GM18870 (cell line): ENCODE measurements around the gene IRF2BPL.

Experiments
- ATAC-seq: cut with Tn5 transposase; IDR thresholded peaks from one replicate; pipeline ENCODE4 v1.9.1; 2021; ENCODE audit warnings: moderate library complexity; ENCODE audit not compliant: unreplicated experiment

IRF2BPL gene

DNA sequence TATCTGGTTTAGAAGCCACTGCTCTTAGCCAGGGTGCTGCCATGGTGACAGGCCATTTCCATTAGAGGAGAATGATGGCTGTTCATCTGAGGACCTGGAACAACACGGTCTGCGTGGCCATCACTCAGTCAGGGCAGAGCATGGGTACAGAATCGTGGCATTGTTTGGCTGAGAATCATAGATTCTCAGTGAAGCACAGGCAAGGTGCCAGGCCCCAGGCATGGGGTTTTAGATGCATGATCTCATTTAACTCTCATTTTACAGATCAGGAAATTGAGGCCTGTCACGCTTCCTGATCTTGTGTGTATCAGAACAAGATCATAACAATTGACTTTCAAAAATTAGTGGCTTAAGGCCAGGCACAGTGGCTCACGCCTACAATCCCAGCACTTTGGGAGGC, 26.8 kb upstream of the IRF2BPL start:
- ATAC-seq: no peak

GRCh38 chr14:77053046-77053841, 24.7 kb upstream of the IRF2BPL start:
- no peak for ATAC-seq

DNA sequence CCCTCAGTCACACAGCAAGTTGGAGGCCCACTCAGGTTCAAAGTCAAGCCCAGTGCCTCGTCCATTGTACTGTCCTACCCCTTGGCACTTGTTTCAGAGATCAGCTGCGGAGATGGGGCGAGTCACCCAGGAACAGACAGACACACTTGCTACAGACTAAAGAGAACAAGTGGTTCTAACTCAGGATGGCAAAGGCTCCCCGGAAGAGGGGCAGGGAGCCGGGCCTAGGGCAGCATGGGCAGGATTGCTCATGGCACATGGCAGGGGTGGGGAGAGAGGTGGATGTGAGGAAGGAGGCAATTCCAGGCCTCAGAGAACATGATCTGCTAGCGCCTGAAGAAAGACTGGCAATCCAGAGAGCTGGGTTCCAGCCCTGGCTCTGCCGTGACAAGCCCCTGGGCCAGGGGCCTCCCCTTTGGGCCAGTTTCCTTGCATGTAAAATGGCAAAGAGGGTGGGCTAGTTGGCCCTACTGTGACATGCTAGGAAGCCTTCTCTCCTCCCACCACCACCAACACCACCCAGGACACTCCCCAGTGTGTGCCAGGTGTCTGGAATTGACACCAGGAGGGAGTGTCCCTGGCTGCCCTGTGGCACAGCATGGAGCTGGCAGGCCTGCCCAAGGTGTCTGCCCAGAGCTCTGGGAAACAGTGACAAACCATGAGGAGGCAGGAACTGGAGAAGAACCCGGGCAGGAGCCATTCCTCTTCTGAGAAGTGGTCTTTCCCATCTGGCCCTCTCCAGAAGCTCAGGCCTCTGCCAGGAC, 24.0 kb upstream of the IRF2BPL start:
- ATAC-seq: no peak

DNA sequence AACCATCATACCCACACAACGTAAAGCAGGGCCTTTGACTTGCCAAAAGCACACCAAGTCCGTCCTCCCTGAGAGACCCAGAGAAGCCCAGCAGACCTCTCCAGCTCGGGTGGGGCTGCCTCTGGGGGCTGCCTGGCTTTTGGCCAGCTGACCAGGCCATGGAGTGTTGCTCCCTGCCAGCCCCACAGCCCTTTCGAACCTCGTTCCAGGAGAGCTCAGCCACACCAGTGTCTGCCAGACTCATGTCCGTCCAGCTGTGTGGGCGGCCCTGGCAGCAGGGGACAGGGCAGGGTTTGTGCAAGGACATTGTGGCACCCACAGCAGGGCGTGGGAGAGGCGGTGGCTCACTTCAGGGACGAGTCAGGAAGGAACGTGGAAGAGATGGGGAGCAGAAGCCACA, 22.6 kb upstream of the IRF2BPL start:
- no peak for ATAC-seq

GRCh38 chr14:77046721-77047120, 18.2 kb upstream of the IRF2BPL start:
- ATAC-seq: no peak

DNA sequence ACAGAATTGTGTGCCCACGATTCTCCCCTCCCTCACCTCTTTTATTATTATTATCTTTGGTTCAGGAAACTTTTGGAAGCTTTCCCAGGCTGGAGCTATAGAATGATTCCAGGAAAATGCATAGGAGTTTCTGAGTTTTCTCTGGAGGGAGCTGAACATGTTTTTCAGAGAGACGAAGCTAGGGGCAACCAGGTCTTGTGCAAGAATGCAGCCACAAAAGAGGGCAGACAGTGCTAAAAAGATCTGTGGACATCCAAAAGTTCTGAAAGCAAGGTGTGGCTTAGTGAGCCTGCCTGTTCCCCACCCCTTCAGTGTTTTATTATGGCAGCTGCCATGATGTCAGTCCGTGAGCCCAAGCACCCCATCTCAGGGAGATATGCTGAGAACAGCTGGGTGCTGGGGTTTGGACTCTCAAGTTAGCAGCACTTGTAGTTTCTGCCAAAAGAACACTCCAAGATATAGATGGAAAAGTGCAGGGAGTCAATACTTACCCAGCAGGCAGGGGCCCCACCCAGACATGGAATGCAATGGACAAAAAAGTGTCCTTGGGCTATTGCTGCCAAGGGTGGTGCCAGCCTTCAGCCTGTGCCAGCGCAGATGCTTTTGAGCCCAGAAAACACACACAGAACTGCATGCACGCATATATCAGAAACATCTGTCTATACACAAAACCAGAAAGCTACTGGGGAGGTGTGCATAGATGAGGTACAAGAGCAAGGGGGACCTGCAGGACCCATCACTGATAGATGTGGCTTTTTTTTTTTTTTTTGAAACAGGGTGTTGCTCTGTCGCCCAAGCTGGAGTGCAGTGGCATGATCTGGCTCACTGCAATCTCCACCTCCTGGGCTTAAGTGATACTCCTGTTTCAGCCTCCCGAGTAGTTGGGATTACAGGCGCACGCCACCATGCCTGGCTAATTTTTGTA, 17.0 kb upstream of the IRF2BPL start:
- no peak for ATAC-seq

- ATAC-seq: no peak
These were observed 16.3 kb upstream of the IRF2BPL start for GRCh38 chr14:77044783-77045237.

GRCh38 chr14:77043984-77044485, 15.5 kb upstream of the IRF2BPL start:
- ATAC-seq: no peak

DNA sequence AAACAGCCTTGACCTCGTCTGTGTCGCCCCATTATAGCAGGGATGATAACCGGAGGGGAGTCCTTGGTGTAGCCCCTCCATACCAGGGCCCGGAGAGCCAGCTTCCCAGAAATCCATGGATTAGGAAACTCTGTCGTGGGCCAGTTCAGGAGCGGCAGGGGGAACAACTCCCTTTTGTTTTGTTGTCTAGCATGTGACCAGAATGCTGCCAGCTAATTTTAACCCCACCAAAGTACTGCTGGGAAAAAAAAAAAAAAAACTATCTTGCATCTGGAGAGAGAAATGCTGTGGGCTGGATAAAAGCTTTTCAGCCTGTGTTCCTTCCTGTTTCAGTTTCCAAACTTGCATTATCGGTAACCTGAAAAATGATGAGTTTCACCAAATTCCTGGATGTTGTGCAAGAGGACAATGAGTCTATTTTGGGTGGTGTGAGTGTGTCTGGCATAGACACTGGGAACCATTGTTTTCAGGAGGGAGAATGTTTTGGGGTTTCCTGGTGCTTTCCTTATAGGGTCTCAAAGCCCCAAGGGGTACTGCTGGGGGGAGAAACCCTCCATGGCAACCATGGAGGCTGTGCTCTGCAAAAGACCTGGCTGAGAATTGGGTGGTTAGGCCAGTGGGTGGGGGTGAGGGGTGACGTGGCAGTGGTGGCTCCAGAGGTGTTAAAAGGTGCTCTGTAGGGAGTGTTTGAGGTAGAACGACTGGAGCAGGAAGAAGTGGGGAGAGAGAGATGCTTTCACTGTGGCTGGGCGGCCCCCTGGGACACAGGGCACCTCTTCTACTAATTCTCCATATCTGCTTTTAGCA, 14.9 kb upstream of the IRF2BPL start:
- no peak for ATAC-seq

DNA sequence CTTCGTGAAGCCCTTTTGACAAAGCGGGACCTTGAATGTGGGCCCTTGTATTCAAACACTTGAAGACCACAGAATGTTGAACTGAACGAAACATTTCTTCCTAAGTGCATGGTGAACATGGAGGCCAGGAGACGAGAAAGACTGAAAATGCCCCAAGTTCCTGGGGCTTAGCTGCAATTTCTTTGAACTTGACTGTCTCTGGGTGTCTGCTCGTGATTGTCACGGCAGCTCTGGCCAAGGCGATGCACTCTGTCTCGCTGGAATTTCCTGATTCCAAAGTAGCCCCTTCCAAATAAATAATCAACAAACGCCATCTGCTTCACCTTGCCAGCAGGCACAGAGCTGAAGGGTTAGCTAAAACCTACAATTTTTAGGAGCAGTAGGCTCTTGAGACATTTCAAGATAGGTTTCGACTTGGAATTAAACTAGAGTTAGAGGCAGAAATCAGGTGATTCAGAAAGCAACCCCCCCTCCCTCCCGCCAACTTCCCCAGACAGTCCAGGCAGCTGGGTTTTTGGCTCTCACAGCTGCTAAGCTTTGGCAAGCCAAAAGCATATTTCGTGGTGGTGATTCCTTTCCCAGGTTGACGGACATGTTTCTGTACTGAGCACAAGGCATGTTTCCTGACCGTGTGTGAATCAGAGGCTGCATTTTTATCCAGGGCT, 13.5 kb upstream of the IRF2BPL start:
- no peak for ATAC-seq

DNA sequence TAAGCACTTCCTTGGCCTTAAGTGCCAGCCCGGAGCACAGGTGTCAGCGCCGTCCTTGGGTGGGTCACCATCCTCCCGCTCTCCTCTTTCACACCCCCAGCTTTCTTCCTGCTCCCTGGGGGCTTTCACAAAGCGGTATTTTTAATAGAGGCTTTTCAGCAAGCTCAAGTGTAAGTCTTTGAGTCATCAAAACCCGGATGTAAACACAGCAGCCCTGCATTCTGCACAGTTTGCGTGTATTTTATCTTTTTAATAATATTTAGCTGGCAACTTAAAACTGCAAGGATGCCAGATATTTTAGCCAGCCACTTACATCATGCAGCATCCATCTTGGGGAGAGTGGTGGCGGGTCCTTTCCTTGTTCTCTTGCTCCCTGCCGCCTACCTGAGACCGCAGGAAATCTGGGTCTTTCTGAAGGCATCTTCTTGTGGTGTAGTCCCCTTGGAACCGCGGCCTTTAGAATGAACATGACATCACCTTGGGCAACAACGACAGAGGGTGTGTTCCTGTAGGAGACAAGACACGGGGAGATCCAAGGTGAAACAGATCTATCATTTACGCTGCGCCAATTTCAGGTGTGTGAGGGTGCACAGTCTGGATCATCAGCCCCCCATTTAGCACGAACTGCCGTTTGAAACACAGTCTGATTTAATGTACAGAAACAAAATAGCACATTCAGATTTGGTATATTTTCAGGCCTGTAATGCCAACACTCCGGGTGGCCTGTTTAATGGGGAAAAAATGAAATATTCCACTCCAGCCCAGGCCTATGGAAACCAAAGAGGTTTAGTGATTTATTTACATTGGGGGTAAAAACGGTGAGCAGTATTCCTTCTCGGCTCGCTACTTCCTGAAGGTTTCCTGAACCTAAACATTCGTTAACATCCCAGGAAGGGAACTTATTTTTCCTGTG, 12.5 kb upstream of the IRF2BPL start:
- no peak for ATAC-seq

GRCh38 chr14:77040059-77040740, 11.7 kb upstream of the IRF2BPL start:
- peak; percentile 40 for ATAC-seq

- peak; percentile 2 for ATAC-seq
These were observed 11.0 kb upstream of the IRF2BPL start for GRCh38 chr14:77039285-77040058.

- no peak for ATAC-seq
These were observed 9.5 kb upstream of the IRF2BPL start for GRCh38 chr14:77037938-77038568.

DNA sequence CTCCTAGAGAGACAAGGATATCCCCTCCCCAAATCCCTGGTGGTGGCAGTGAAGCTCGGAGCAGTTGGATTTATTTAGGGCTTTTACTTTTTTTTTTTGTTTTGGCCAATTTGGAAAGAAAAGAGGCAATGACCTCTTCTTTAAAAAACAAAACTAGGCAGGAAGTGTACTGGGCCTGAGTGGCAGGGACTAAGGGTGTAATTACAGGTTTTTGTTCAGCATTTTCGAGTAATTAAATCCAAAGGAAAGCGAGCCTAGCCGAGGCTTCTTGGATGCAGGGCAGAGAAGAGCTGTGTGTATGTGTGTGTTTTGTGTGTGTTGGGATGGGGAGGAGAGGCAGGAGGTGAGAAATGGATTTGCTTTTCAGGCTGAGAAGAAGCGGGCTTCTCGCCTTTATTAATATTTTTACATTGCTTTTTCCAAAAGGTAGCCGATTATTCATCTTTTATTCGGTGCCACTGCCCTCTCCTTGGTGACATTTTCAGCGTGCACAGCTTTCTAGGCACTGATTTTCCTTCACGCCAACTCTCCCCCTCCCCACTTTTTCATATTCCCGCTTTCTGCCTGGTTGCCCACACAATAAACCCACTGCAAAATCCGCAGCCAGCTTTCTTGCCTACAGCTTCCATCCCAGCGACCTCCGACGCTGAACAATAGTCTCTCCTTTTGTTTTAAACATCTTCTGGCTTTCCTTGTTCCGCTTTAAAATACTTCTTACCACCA, 8.9 kb upstream of the IRF2BPL start:
- no peak for ATAC-seq
